GM18951 (cell line): Measurements from ENCODE around the gene SHC3.

Source experiments
- POLR2A ChIP-seq: IDR thresholded peaks from 4 replicates; pipeline ENCODE4 v1.6.1; 2011; ENCODE audit warnings: mild to moderate bottlenecking; ENCODE audit not compliant: insufficient read length, insufficient read depth; ENCODE audit errors: extremely low read depth
- in situ Hi-C: fragments of 300-500 bp; cut with MboI; formaldehyde crosslinking; loops from one replicate; pipeline ENCODE4 v1.12.0; 2022; ENCODE audit warnings: low sequenced_read_pairs, mixed read lengths, inconsistent platforms; ENCODE audit not compliant: unreplicated experiment

The SHC3 gene

DNA sequence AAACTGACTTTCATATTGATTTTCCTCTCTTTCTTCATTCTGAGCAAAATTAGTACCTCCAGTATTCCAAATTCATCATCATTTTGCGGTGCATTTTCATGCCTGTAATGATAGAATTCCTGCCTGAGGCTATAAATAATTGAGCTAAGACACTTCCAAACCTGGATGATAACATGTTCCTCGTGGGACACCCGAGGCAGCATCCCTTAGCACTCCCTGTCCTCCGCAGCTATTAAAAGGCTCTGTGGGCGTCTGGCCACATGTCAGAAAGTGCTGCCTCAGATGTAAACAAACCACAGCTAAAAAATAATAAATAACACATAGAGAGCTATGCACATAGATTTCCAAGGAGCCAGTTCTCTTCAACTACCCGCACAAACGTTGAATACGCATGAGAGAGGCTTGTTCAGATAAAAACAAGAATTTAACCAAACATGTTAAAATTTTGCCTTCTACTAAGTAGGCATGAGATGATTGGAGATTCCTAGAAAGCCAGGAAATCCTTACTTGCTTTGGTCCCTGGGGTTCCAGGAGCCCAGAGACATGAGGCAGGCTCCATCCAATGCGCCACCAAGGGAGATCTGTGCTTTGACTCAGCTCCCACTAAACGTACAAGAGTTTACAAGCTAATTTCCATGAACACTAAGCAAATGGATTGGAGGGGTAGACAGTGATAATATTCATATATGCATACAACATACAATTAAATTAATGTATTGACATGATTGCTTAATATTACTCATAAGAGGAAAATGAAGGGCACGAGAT lies 82.7 kb downstream of the SHC3 start:
- no peak for TF ChIP-seq POLR2A
- in situ Hi-C loops = no loop called here

- in situ Hi-C loops = no loop called here
These were observed 85.2 kb downstream of the SHC3 start for GRCh38 chr9:89093201-89093975.

GRCh38 chr9:89089176-89089575 lies 89.4 kb downstream of the SHC3 start:
- TF ChIP-seq POLR2A = no peak
- in situ Hi-C loops = no loop called here

More at GRCh38 chr9:89093201-89093975, 85.2 kb downstream of the SHC3 start:
- no peak for TF ChIP-seq POLR2A

DNA sequence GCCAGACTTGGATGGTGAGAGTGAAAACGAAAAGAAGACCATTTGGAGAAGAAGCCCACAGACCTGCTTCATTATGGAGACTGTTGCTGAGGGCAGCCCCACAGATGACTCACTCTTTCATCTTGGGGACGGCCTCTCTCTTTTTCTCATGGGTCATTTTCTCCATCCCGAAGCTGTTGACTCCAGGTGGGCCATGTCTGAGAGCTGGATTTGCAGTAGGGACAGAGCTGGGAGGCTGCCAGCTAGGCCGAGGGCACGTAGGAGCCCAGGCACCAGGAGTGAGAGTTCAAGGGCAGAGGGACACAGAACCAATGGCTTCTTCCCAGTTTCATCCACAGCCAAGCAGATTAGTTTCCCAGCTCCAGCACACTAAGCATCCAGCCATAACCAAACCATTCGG lies 95.0 kb downstream of the SHC3 start:
- in situ Hi-C loops = no loop called here
- TF ChIP-seq POLR2A = no peak

DNA sequence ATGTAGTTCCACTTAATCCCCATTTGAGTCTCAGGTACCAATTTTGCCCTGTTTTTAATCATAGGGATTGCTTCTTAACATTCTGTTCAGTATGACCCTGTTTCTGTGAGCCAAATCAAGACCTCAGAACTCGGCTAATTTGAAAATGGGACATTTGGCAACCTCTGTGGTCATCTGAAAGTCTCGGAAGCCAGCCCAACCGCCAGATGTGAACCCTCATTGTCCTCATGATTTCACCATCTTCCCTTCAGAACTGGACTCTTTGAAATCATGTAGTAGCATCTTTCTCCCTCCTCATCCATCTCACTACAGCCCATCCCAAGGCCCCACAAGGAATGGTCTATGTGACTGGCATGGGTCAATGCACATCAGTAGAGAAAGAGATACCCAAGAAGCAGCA lies 98.4 kb downstream of the SHC3 start:
- in situ Hi-C loops = no loop called here
- no peak for TF ChIP-seq POLR2A

GRCh38 chr9:89079391-89079790 lies 99.2 kb downstream of the SHC3 start:
- TF ChIP-seq POLR2A = no peak
- in situ Hi-C loops = no loop called here

GRCh38 chr9:89078860-89079259 lies 99.8 kb downstream of the SHC3 start:
- in situ Hi-C loops = no loop called here
- TF ChIP-seq POLR2A = no peak

DNA sequence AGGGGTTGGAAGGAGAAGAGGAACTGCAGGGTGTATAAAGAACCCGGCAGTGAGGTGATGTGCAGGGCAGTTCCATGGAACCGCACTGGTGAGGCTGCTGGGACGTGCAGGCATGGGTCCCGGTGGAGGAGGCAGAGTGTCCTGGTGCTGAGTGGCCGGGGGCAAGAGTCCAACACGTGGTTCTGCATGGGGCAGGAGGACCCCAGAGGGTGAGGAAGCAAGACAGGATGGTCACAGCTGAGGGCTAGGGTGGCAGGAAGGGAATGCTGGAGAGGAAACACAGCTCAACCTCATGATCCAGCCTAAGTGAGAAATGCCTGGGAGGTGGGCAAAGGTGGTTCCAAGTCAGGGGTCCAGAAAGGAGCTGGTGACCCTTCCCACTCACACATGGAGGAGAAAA lies 100.2 kb downstream of the SHC3 start:
- in situ Hi-C loops = no loop called here
- TF ChIP-seq POLR2A = no peak

DNA sequence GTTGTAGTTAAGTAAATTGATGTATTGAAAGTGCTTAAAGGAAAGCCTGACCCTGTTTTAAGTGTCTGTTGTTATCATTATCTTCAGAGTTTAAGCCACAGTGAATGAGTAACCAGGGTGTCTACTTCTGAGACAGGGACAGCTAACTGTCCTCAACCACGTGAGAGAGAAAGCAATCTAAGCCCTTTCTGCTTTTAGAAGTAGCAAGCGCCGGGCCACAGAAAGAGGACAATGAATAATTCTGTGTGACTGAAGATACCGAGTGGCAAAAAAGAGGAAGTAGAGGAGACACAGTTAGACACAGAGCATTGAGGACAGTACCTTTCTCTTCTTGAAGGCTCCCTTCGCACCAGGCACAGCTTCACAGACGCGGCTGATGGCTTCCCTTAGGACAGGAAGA lies 101.1 kb downstream of the SHC3 start:
- no peak for TF ChIP-seq POLR2A
- in situ Hi-C loops = no loop called here

DNA sequence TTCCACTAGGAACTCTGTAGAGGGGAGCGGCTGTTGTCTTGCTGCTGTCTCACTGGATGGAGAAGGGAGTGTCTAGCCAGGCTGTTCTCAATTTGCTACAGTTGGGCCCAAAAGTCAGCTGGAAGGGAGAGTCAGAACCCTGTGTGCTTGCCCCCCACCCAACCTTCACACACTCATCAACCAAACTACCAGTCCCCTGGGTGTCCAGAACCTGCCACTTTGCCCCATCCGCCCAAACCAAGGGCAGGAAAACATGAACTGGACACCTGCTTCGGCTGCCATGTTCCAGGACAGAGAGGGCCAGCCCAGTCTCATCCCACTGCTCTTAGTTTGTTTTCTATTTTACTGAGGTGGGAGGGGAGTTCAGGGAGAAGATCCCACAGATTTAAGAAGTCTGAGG lies 105.2 kb downstream of the SHC3 start:
- in situ Hi-C loops = no loop called here

GRCh38 chr9:89071591-89071990 lies 107.0 kb downstream of the SHC3 start:
- no peak for TF ChIP-seq POLR2A
- in situ Hi-C loops = no loop called here

More for the DNA sequence above, 105.2 kb downstream of the SHC3 start:
- no peak for TF ChIP-seq POLR2A

GRCh38 chr9:89066835-89067234 lies 111.8 kb downstream of the SHC3 start:
- in situ Hi-C loops = no loop called here
- TF ChIP-seq POLR2A = no peak

DNA sequence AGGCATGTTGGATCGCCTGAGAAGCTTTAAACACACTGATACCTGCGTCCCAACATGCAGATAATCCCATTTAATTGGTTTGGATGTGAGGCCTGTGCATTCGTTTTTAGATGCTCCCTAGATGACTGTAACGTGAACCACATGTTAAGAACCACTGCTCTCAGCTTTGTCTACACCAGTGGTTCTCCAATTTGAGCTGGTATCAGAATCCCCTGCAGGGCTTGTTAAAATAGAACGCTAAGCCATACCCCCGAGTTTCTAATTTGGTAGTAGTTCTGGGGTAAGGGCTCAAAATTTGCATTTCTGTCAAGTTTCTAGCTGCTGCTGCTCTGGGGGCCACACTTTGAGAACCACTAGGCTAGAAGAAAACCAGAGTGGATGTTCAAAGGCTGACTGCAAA lies 112.7 kb downstream of the SHC3 start:
- TF ChIP-seq POLR2A = no peak
- in situ Hi-C loops = no loop called here

GRCh38 chr9:89060790-89061189 lies 117.8 kb downstream of the SHC3 start:
- TF ChIP-seq POLR2A = no peak
- in situ Hi-C loops = no loop called here

DNA sequence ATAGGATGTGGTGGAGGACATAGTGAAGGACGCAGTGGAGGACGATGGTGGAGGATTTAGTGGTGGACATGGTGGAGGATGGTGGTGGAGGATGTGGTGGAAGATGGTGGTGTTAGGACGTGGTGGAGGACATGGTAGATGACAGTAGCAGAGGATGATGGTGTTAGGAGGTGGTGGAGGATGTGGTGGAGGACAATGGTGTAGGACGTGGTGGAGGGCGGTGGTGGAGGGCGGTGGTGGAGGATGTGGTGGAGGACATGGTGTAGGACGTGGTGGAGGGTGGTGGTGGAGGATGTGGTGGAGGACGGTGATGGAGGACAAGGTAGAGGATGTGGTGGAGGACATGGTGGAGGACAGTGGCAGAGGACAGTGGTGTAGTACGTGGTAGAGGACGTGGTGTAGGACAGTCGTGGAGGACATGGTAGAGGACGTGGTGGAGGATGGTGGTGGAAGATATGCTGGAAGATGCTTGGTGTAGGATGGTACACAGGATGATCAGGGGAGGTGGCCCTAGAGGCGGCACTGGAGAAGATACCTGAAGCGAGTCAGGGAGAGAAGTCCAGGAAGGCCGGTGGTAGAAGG lies 118.6 kb downstream of the SHC3 start:
- in situ Hi-C loops = no loop called here
- TF ChIP-seq POLR2A = no peak
